Measurements from ENCODE around the gene KLF16.
"Not testable (repeated sequence)": the region's sequence is repeated elsewhere in the genome, so short reads cannot be mapped to it uniquely, and the experiment has no call there.

KLF16 gene

DNA sequence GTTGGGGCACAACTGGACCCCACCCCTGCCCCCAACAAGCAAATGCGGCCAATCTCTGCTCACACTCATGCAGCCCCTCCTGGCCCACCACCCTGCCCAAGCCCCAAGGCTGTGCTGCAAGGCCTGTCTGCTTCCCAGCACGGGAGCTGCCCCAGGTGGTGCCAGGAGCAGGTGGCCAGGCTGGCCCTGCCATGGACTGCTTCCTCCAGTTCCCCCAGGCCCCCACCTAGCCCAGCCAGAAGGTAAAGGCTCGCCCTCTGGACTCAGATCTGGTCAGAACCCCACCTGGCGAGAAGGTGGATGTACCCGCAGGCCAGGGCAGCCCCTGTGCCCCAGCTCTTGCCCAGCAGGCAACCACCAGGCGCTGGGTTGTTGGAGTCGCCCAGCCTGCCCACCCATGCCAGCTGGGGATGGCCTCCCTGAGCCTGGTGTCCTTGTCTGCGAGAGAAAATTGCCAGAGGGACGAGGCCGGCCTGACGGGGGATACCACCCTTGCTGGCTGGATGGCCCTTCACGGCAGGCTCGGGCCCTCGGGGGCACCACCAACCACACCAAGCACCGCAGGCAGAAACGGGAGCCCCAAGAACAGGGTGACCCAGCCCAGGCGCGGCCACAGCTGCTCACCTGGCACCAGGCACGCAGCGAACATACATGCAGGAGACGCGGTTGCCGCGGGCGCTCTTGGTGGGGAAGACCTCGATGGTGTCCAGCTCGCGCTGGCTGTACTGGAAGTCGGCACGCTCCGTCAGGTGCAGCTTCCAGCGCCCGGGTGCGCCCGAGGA lies 17.4 kb upstream of the KLF16 start:
- DNase-seq (ENCODE audit: low spot score): no peak
- TF ChIP-seq, protein P1, sequence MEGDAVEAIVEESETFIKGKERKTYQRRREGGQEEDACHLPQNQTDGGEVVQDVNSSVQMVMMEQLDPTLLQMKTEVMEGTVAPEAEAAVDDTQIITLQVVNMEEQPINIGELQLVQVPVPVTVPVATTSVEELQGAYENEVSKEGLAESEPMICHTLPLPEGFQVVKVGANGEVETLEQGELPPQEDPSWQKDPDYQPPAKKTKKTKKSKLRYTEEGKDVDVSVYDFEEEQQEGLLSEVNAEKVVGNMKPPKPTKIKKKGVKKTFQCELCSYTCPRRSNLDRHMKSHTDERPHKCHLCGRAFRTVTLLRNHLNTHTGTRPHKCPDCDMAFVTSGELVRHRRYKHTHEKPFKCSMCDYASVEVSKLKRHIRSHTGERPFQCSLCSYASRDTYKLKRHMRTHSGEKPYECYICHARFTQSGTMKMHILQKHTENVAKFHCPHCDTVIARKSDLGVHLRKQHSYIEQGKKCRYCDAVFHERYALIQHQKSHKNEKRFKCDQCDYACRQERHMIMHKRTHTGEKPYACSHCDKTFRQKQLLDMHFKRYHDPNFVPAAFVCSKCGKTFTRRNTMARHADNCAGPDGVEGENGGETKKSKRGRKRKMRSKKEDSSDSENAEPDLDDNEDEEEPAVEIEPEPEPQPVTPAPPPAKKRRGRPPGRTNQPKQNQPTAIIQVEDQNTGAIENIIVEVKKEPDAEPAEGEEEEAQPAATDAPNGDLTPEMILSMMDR (IDR thresholded peaks at IDR 0.05; ENCODE audit: extremely low read depth, insufficient read depth, missing control alignments): no peak
- in situ Hi-C loops (cut with MboI; ENCODE audit: low pct_unique_long_range_greater_than_20kb, low sequenced_read_pairs, unreplicated experiment): no loop called here

DNA sequence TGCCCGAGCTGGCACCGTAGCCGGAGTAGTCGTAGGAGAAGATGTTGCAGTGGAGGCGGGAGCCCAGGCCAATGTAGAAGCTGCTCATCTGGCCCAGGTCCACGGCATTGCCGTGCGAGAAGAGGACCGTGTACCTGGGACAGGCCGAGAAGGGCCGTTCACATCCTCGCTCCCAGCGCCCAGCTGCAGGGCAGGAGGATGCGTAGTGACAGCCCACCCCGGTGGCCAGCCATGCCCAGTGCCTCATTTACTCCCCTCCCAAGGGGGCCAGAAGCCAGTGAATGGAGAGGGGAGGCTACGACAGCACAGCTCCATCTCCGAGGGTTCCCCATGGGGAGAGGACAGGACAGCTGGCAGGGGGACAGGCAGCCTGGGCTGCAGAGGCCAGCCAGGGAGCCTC lies 16.6 kb upstream of the KLF16 start:
- in situ Hi-C loops (cut with MboI; ENCODE audit: low pct_unique_long_range_greater_than_20kb, low sequenced_read_pairs, unreplicated experiment); DNase-seq (ENCODE audit: low spot score): not testable (repeated sequence)

DNA sequence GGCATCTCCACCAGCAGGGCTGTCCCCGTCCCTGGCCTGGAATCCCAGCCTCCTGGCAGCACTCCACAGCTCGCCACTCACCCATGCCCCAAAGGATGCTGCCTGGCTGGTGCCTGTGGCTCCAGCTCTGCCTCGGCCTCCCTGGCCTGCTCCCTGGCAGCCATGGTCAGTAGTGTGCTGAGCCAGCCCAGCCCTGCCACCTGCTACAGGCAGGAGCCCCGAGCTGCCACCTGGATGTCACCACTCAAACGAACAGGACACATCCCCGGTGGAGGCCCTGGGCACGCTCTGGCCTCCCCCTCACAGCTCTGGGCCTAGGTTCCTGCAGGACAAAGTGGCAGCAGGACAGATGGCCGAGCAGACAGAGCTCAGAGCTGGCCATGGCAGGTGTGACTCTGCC lies 15.2 kb upstream of the KLF16 start:
- DNase-seq (ENCODE audit: low spot score); in situ Hi-C loops (cut with MboI; ENCODE audit: low pct_unique_long_range_greater_than_20kb, low sequenced_read_pairs, unreplicated experiment): not testable (repeated sequence)

DNA sequence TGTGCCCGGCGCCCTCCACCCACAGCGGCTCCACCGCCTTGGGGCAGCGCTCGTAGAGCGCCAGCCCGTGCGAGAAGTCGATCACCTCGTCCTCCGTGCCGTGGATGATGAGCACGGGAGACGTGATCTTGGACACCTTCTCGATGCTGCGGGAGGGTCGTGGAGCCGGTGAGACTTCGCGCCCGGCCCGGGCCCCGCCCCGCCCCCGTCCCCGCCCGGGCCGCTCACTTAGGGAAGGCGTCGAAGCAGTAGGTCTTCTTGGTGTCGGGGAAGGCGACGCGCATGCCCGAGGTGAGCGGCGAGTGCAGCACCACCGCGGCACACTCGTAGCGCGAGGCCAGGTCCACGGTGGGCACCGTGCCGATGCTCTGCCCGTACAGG lies 13.9 kb upstream of the KLF16 start:
- DNase-seq (ENCODE audit: low spot score); in situ Hi-C loops (cut with MboI; ENCODE audit: low pct_unique_long_range_greater_than_20kb, low sequenced_read_pairs, unreplicated experiment): not testable (repeated sequence)

DNA sequence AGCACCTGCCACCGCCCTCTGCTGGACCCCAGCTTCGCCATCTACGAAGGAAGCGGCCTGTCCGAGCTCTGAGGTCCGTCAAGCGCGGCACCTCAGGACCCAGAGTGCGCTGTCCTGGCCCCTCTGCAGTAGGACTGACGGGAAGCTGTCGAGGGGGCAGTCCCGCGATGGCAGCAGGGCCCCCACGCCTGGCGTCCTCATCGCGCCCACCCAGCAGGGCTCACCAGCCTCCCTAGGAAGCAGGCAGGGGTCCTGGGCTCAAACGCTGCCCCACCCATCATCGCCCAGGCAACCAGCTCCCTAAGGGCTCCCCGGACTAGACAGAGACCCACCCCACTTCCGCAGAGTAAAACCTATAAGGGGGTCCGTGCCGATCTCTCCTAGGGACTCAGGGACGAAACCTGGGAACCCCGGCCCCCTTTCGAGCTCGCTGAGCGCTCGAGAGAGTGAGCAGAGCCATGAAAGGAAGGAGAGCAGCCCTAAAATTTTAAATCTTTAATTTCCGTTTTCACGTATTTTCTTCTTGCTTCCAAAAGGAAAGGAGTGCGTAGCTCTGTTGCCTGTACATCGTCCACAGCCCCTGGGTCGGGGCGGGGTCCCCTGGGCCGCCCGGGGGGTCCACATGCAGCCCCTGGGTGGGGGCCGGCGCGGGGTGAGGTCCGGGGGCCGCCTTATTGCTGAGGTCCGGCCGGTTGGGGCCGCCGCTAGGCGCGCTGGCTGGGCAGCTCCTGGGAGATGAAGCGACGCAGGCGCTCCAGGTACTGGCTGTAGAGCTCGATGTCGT lies 13.3 kb upstream of the KLF16 start:
- DNase-seq (ENCODE audit: low spot score); in situ Hi-C loops (cut with MboI; ENCODE audit: low pct_unique_long_range_greater_than_20kb, low sequenced_read_pairs, unreplicated experiment): not testable (repeated sequence)

DNA sequence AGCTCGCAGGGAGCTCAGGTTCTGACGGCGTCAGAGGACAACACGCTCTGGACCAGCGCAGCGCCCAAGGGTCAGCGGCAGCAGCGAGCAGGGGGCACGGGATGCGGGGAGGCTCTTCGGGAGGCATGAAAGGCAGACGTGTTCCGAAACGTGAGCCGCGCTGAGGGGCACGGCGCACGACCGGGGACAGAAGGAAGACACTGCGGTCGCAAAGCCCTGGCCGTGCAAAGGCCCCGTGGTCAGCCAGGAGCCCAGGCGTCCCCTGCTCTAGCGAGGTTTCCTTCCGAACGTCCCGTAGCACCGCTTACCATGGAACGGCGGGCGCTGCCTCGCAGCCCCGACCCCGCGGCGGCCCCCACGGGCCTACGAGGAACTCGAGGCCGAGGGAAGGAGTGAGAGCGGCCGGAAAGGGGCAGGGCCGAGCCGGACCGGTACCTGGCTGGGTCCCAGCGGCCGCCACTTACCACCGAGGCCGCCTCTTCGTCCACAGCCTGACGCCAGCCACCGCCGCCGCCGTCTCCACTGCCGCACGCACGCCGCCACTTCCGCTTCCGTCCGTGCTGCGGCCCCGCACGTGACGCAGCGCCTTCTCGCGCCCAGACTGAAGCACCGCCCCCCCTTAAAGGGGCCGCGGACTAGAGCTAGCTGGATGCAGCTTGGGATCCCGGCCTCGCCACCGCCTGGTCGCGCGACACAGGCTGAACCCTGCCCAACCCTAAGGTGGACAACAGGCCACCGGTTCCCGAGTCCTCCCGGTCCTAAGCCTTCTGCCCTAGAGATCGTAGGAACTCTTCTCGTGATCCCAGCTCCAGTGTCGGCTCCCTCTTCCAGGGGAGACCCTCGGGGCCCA lies 12.5 kb upstream of the KLF16 start:
- TF ChIP-seq, protein P1 (IDR thresholded peaks at IDR 0.05; ENCODE audit: extremely low read depth, insufficient read depth, missing control alignments): no peak
- peak; percentile 95 for DNase-seq (ENCODE audit: low spot score)
- in situ Hi-C loops (cut with MboI; ENCODE audit: low pct_unique_long_range_greater_than_20kb, low sequenced_read_pairs, unreplicated experiment): no loop called here

DNA sequence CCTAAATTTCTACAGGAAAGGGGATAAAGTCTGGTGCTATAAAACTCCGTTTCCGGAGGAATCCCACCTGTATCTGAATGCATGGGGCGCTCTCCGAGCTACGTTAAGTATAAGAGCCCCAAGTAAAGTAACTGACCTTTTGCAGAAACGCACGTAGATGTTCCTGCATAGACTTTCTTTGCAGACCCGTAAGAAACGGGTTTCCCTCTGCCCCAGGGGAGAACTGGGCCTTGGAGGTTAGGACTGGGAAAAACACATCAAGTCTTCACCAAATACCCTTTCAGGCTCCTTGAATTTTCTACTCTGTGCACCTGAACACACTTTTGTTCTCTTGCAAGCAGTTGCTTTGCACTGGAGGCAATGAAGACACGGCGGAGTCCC lies 11.9 kb upstream of the KLF16 start:
- in situ Hi-C loops (cut with MboI; ENCODE audit: low pct_unique_long_range_greater_than_20kb, low sequenced_read_pairs, unreplicated experiment); DNase-seq (ENCODE audit: low spot score): not testable (repeated sequence)

DNA sequence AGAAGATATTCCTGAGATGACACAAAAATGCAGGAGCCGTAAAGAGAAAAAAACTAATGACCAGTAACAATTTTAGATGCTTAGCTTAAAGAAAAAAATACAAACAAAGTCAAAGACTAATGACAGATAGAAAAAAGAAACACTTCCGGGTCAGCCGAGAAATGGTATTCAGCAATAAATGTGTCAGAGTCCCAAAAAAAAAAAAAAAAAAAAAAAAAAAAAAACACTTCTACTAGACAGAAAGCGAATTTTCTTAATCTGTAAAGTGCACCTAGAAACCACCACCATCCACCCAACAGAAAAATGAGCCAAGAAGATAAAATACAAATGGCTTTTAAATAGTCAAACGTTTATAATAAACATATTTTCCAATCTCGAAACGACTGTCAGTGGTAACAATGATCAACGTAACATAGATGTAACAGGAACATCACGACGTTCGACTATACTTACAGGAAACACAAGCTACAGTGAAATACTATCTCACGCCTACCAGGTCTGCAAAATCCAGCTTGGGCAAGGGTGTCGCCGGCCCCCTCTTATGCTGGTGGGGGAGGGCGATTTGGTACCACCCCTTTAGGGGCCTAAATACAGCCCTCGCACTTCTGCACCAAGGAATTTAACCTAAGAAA lies 11.3 kb upstream of the KLF16 start:
- no peak for DNase-seq (ENCODE audit: low spot score)
- in situ Hi-C loops (cut with MboI; ENCODE audit: low pct_unique_long_range_greater_than_20kb, low sequenced_read_pairs, unreplicated experiment): no loop called here
- TF ChIP-seq, protein P1 (IDR thresholded peaks at IDR 0.05; ENCODE audit: extremely low read depth, insufficient read depth, missing control alignments): no peak

Measured in GM13977 (cell line).